Parathyroid adenoma (tissue), 2 donors: ENCODE data around the gene GDPD5.

Experiments used
- H2AFZ ChIP-seq: fragments of 300-600 bp; sonication (generic); one replicate; pipeline ENCODE4 v1.7.0; 2017; ENCODE audit warnings: antibody characterized with exemption, mild to moderate bottlenecking
- H3K27ac ChIP-seq: fragments of 300-600 bp; sonication (generic); one replicate; pipeline ENCODE4 v1.7.0; 2017
- H3K27me3 ChIP-seq: fragments of 300-600 bp; sonication (generic); one replicate; pipeline ENCODE4 v1.7.0; 2017; ENCODE audit warnings: low read length; ENCODE audit not compliant: control insufficient read depth, insufficient read depth
- H3K36me3 ChIP-seq: fragments of 300-600 bp; sonication (generic); one replicate; pipeline ENCODE4 v1.7.0; 2017; ENCODE audit warnings: low read length; ENCODE audit not compliant: control insufficient read depth, insufficient read depth
- H3K4me1 ChIP-seq: fragments of 300-600 bp; sonication (generic); one replicate; pipeline ENCODE4 v1.7.0; 2017; ENCODE audit warnings: control low read depth
- H3K4me2 ChIP-seq: fragments of 300-600 bp; sonication (generic); one replicate; pipeline ENCODE4 v1.7.0; 2017; ENCODE audit warnings: low read length
- H3K4me3 ChIP-seq: fragments of 300-600 bp; sonication (generic); one replicate; pipeline ENCODE4 v1.7.0; 2017; ENCODE audit warnings: low read depth, low read length
- H3K79me2 ChIP-seq: fragments of 300-600 bp; sonication (generic); one replicate; pipeline ENCODE4 v1.7.0; 2017; ENCODE audit warnings: control low read depth
- H3K9ac ChIP-seq: fragments of 300-600 bp; sonication (generic); one replicate; pipeline ENCODE4 v1.7.0; 2017; ENCODE audit warnings: mild to moderate bottlenecking
- H3K9me3 ChIP-seq: fragments of 300-600 bp; sonication (generic); one replicate; pipeline ENCODE4 v1.7.0; 2017; ENCODE audit warnings: low read length; ENCODE audit not compliant: control insufficient read depth
- TF ChIP-seq, protein P1 (sequence below): fragments of 300-600 bp; sonication (generic); IDR thresholded peaks from one replicate; pipeline ENCODE4 v1.7.0; 2017; ENCODE audit warnings: antibody characterized with exemption, mild to moderate bottlenecking
- donor health status: primary hyperparathyroidism.

GDPD5 gene

DNA sequence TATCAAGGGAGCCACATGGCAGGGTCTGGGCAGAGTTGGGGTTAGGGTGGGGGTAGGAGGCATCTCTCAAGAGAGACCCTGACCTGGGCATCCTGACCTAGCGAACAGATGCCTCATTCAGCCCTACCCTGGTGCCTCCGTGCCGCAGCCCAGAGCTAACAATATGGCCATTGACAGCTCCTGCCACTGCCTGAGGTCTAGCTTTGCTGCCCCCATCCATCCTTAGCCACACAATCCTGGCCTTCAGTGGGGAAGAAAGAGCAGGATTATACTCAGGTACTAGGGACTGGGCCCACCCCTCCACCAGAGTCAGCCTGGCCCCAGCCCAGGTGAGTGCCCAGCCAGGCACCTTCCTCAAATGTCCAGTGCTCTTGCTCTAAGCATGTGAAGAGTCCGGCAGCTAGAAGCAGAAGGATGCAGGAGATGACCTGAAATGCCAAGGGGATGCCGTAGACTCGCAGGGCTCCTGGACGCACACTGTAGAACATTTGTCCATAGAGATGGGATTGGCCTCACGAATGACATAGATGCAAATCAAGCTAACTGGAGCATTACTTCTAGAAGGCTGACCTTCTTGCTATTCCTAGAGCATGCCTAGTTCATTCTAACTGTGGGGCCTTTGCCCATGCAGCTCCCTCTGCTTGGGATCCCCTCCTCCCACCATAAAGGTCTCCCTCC is 23.0 kb upstream of the GDPD5 start:
- no peaks in the 10 kb centered on the region for H3K79me2 ChIP-seq
- no peak overlapping the region for H3K9ac ChIP-seq
- H3K27me3 ChIP-seq: no peaks in the 10 kb centered on the region
- no peak overlapping the region for H3K4me2 ChIP-seq
- H2AFZ ChIP-seq: no peak overlapping the region
- no peak overlapping the region for H3K4me3 ChIP-seq
- no peaks in the 10 kb centered on the region for H3K36me3 ChIP-seq
- H3K27ac ChIP-seq: no peak overlapping the region
- peaks cover 2% of the 10 kb centered on the region for H3K4me1 ChIP-seq
- TF ChIP-seq, protein P1, sequence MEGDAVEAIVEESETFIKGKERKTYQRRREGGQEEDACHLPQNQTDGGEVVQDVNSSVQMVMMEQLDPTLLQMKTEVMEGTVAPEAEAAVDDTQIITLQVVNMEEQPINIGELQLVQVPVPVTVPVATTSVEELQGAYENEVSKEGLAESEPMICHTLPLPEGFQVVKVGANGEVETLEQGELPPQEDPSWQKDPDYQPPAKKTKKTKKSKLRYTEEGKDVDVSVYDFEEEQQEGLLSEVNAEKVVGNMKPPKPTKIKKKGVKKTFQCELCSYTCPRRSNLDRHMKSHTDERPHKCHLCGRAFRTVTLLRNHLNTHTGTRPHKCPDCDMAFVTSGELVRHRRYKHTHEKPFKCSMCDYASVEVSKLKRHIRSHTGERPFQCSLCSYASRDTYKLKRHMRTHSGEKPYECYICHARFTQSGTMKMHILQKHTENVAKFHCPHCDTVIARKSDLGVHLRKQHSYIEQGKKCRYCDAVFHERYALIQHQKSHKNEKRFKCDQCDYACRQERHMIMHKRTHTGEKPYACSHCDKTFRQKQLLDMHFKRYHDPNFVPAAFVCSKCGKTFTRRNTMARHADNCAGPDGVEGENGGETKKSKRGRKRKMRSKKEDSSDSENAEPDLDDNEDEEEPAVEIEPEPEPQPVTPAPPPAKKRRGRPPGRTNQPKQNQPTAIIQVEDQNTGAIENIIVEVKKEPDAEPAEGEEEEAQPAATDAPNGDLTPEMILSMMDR: no peak
- no peaks in the 10 kb centered on the region for H3K9me3 ChIP-seq

DNA sequence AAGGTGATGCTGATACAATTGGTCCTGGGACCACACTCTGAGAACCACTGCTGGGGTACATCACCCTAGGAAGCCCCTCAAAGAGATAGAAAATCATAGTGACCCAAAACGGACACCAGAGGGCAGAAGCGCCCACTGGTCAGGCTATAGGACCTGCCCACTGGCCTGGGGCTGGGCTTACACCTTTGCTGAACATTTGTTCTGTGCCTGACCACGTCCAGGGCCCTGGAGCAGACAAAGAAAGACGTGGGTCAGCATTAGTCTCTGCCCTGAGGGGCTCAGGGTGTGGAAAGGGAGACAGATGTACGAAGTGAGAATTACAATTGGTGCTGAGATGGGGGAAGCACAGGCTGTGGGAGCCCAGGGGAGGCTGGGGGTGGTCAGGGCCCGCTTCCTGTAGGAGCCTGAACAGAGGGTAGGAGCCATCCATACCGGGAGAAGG is 21.9 kb upstream of the GDPD5 start:
- no peak overlapping the region for H3K9ac ChIP-seq
- TF ChIP-seq, protein P1: peak; percentile 71
- no peaks in the 10 kb centered on the region for H3K27me3 ChIP-seq

DNA sequence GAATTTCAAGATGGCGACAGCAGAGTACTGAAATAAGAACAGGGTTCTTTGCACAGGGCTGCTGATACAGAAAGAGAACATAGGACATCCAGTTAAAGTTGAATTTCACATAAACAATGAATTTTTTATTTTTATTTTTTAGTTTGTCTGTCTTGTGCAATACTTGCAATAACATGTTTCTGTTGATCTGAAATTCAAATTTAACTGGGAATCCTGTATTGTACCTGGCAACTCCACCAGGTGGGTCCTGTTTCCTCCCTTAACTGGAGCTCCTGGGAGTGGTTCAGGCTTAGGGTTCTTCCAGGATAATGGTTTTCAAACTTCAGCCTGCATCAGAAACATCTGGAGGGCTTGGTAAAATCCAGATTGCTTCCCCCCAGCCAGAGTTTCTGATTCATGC is 21.4 kb upstream of the GDPD5 start:
- H3K27me3 ChIP-seq: no peaks in the 10 kb centered on the region
- TF ChIP-seq, protein P1: no peak

More for the DNA sequence above, 21.9 kb upstream of the GDPD5 start:
- Histone ChIP-seq H3K9me3 (no peaks in the 10 kb centered on the region), H3K36me3 (no peaks in the 10 kb centered on the region), H3K27ac (no peak overlapping the region), H3K4me2 (no peak overlapping the region), H3K4me1 (peaks cover 2% of the 10 kb centered on the region), H3K79me2 (no peaks in the 10 kb centered on the region), H2AFZ (peak overlapping the region; percentile 33), H3K4me3 (no peak overlapping the region)

DNA sequence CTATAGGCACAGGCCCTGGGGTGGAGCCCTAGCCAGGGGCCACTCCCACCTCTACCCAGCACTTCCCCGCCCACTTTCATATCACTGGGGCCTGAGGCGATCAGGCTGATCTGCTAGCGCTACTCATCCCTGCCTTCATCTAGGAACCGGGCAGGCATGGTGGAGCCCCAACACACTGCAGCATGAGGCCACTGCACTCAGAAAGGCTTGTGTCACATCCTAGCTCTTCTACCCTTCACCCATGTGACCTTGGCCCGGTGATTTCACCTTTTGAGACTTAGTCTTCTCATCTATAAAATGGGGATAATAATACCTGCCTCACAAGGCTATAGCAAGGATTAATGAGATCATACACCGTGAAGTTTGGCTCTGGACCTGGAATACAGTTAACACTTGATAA is 18.1 kb upstream of the GDPD5 start:
- no peak overlapping the region for H3K4me3 ChIP-seq
- no peak overlapping the region for H3K27ac ChIP-seq
- H2AFZ ChIP-seq: no peak overlapping the region
- no peak overlapping the region for H3K9ac ChIP-seq
- TF ChIP-seq, protein P1: no peak
- H3K36me3 ChIP-seq: no peaks in the 10 kb centered on the region
- no peak overlapping the region for H3K4me2 ChIP-seq
- H3K79me2 ChIP-seq: no peaks in the 10 kb centered on the region
- H3K4me1 ChIP-seq: peaks cover 2% of the 10 kb centered on the region
- no peaks in the 10 kb centered on the region for H3K27me3 ChIP-seq
- no peaks in the 10 kb centered on the region for H3K9me3 ChIP-seq

More for the DNA sequence above, 21.4 kb upstream of the GDPD5 start:
- H3K79me2 ChIP-seq: no peaks in the 10 kb centered on the region
- H2AFZ ChIP-seq: no peak overlapping the region
- peaks cover 2% of the 10 kb centered on the region for H3K4me1 ChIP-seq
- no peaks in the 10 kb centered on the region for H3K36me3 ChIP-seq
- no peak overlapping the region for H3K27ac ChIP-seq
- H3K9ac ChIP-seq: no peak overlapping the region
- H3K9me3 ChIP-seq: no peaks in the 10 kb centered on the region
- H3K4me3 ChIP-seq: no peak overlapping the region
- H3K4me2 ChIP-seq: no peak overlapping the region

DNA sequence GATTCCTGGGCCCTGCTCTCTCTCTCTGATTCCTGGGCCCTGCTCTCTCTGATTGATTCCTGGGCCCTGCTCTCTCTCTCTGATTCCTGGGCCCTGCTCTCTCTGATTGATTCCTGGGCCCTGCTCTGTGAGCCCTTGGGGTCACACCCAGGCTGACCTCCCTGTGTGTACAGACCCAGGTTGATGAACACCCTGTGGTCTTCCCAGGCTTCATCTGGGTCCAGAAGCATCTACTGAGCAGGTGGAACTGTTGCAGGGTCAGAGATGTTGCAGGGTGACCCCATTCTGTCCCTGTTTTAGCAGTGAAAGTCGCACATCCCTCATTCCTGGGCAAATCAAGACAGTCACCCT is 16.3 kb upstream of the GDPD5 start:
- Histone ChIP-seq H3K4me2 (no peak overlapping the region), H2AFZ (no peak overlapping the region), H3K4me1 (no peaks in the 10 kb centered on the region), H3K79me2 (no peaks in the 10 kb centered on the region), H3K27me3 (no peaks in the 10 kb centered on the region), H3K9ac (no peak overlapping the region), H3K9me3 (no peaks in the 10 kb centered on the region), H3K4me3 (no peak overlapping the region), H3K27ac (no peak overlapping the region), H3K36me3 (no peaks in the 10 kb centered on the region)
- TF ChIP-seq, protein P1: no peak
